WTC11 (cell line): Measurements from ENCODE around the gene HES5. TPM values are rescaled to one million over a fixed set of nuclear protein-coding genes. Genes with fewer than 3 reads are reported as not detected.
"Not testable (repeated sequence)": the region's sequence is repeated elsewhere in the genome, so short reads cannot be mapped to it uniquely, and the experiment has no call there.

Experiments
- ATAC-seq: fragments of 200-7000 bp; cut with Tn5 transposase; 2 replicates; pipeline ENCODE4 v1.10.0; 2021; ENCODE audit warnings: mild to moderate bottlenecking, moderate library complexity
- Bru-seq: library from RNA; stranded (reverse); fragments of 400-500 nt; gene quantifications from one replicate; lab custom pipeline; 2021; lab: Mats Ljungman, UMichigan
- CTCF ChIA-PET: fragments of 300-600 bp; sonication (Branson Sonifier 250); formaldehyde crosslinking; loops from one replicate; lab custom pipeline; 2021; ENCODE audit warnings: antibody characterized with exemption; lab: Charles Lee
- POLR2A ChIA-PET: fragments of 350-600 bp; sonication (Branson Sonifier 250); formaldehyde crosslinking; loops from one replicate; lab custom pipeline; 2021; ENCODE audit warnings: antibody characterized with exemption; lab: Charles Lee
- DNase-seq: peaks from one replicate; pipeline ENCODE4 v3.0.0; 2021; ENCODE audit warnings: low spot score
- H3K27ac Mint-ChIP-seq: 2 replicates; pipeline ENCODE4 v1.8.0; 2021; ENCODE audit warnings: mixed read lengths
- H3K27me3 Mint-ChIP-seq: 2 replicates; pipeline ENCODE4 v1.8.0; 2021; ENCODE audit warnings: low read depth, mild to moderate bottlenecking, moderate library complexity, mixed read lengths
- H3K36me3 Mint-ChIP-seq: 2 replicates; pipeline ENCODE4 v1.8.0; 2021; ENCODE audit warnings: mixed read lengths
- H3K4me1 Mint-ChIP-seq: 2 replicates; pipeline ENCODE4 v1.8.0; 2022; ENCODE audit warnings: mixed read lengths
- H3K4me3 Mint-ChIP-seq: 2 replicates; pipeline ENCODE4 v1.8.0; 2021; ENCODE audit warnings: mild to moderate bottlenecking, moderate library complexity, mixed read lengths
- H3K9me3 Mint-ChIP-seq: 2 replicates; pipeline ENCODE4 v1.8.0; 2021; ENCODE audit warnings: mixed read lengths
- AFF4 ChIP-seq: sonication (generic); formaldehyde crosslinking; IDR thresholded peaks from 2 replicates; pipeline ENCODE4 v1.8.1; 2023; ENCODE audit warnings: mild to moderate bottlenecking, missing genetic modification reagents, borderline replicate concordance
- AR ChIP-seq: fragments of 250-450 bp; sonication (Bioruptor Pico); IDR thresholded peaks from 2 replicates; pipeline ENCODE4 v1.9.0; 2021; ENCODE audit warnings: mild to moderate bottlenecking
- CREM ChIP-seq: sonication (generic); formaldehyde crosslinking; IDR thresholded peaks from 2 replicates; pipeline ENCODE4 v1.8.1; 2022; ENCODE audit warnings: mild to moderate bottlenecking, missing genetic modification reagents, moderate library complexity
- E2F5 ChIP-seq: sonication (generic); formaldehyde crosslinking; IDR thresholded peaks from 2 replicates; pipeline ENCODE4 v1.8.1; 2022; ENCODE audit warnings: mild to moderate bottlenecking, moderate library complexity, missing genetic modification reagents
- FOXP1 ChIP-seq: sonication (generic); formaldehyde crosslinking; IDR thresholded peaks from 2 replicates; pipeline ENCODE4 v1.8.0; 2022; ENCODE audit warnings: missing genetic modification reagents, mild to moderate bottlenecking, moderate library complexity, borderline replicate concordance
- GTF2I ChIP-seq: fragments of 250-450 bp; sonication (Bioruptor Pico); conservative IDR thresholded peaks from 2 replicates; pipeline ENCODE4 v1.4.0; 2021; ENCODE audit warnings: mild to moderate bottlenecking
- HMGA2 ChIP-seq: fragments of 250-450 bp; sonication (Bioruptor Pico); IDR thresholded peaks from 2 replicates; pipeline ENCODE4 v1.4.0; 2021; ENCODE audit warnings: mild to moderate bottlenecking, moderate library complexity
- IRF2 ChIP-seq: sonication (generic); formaldehyde crosslinking; IDR thresholded peaks from 2 replicates; pipeline ENCODE4 v1.8.0; 2022; ENCODE audit warnings: low read depth, missing genetic modification reagents, borderline replicate concordance
- JAZF1 ChIP-seq: fragments of 250-450 bp; sonication (Bioruptor Pico); IDR thresholded peaks from 2 replicates; pipeline ENCODE4 v1.9.0; 2021; ENCODE audit warnings: moderate library complexity, mild to moderate bottlenecking, inconsistent platforms
- MLX ChIP-seq: sonication (generic); formaldehyde crosslinking; IDR thresholded peaks from 2 replicates; pipeline ENCODE4 v1.8.1; 2023; ENCODE audit warnings: mild to moderate bottlenecking, missing genetic modification reagents, moderate library complexity
- MXD4 ChIP-seq: fragments of 250-450 bp; sonication (Bioruptor Pico); IDR thresholded peaks from 2 replicates; pipeline ENCODE4 v1.8.0; 2021; ENCODE audit warnings: mild to moderate bottlenecking, moderate library complexity, borderline replicate concordance
- NR2C2 ChIP-seq: sonication (generic); formaldehyde crosslinking; IDR thresholded peaks from 2 replicates; pipeline ENCODE4 v1.8.0; 2022; ENCODE audit warnings: mild to moderate bottlenecking, missing genetic modification reagents
- PREB ChIP-seq: sonication (generic); formaldehyde crosslinking; IDR thresholded peaks from 2 replicates; pipeline ENCODE4 v1.8.1; 2022; ENCODE audit warnings: mild to moderate bottlenecking, missing genetic modification reagents, moderate library complexity, borderline replicate concordance
- RELA ChIP-seq: sonication (generic); formaldehyde crosslinking; IDR thresholded peaks from 2 replicates; pipeline ENCODE4 v1.8.1; 2022; ENCODE audit warnings: missing genetic modification reagents, mild to moderate bottlenecking, borderline replicate concordance
- SOX15 ChIP-seq: fragments of 250-450 bp; sonication (Bioruptor Pico); IDR thresholded peaks from 2 replicates; pipeline ENCODE4 v1.9.0; 2021; ENCODE audit warnings: mild to moderate bottlenecking
- ZBTB43 ChIP-seq: sonication (generic); formaldehyde crosslinking; IDR thresholded peaks from 2 replicates; pipeline ENCODE4 v1.8.1; 2023; ENCODE audit warnings: mild to moderate bottlenecking, missing genetic modification reagents
- ZMAT4 ChIP-seq: fragments of 250-450 bp; sonication (Bioruptor Pico); IDR thresholded peaks from 2 replicates; pipeline ENCODE4 v1.9.0; 2021; ENCODE audit warnings: mild to moderate bottlenecking
- long read RNA-seq, 3 experiments: library from RNA in 1 of 3; library from capped mRNA in 1 of 3; library from polyadenylated mRNA in 1 of 3; unstranded in 2 of 3; stranded (forward) in 1 of 3; transcript quantifications; one replicate each; pipeline ENCODE4 v2.0.0, GENCODE V29; 2021
- total RNA-seq: library from RNA; stranded (reverse); gene quantifications from 3 replicates; pipeline ENCODE4 v1.2.3, GENCODE V29; 2021

HES5 gene
- total RNA-seq: 0.21 to 0.23 TPM in 2 of 3 replicates, not detected in the other
- percentile 26 among the genes with signal in this experiment for Bru-seq, nascent RNA
- long read RNA-seq, experiment 1: 0 reads
- long read RNA-seq, experiment 2: 0 reads
- long read RNA-seq, experiment 3: 0 reads

GRCh38 chr1:2529784-2530512 is at the start of gene HES5:
Gene HES5, minus strand, starts transcription at chr1:2530263. Its CDS starts 99 bp downstream, at chr1:2530164.
- POLR2A ChIA-PET: no interaction called here
- Mint-ChIP-seq H3K9me3 (no peaks in the 10 kb centered on the region), H3K27me3 (peaks cover 77% of the 10 kb centered on the region), H3K4me3 (peak within 1 kb of the TSS; percentile 48), H3K4me1 (peaks cover 19% of the 10 kb centered on the region), H3K27ac (no peak within 1 kb of the TSS), H3K36me3 (no peaks in the 10 kb centered on the region)
- CTCF ChIA-PET: interaction anchor here (0.5 to 2.1 kb wide), 7 partner anchors 16 to 119 kb away, joined by 3 to 14 read pairs (median 4); partner anchors contain the start of gene PEX10
- DNase-seq (peak; percentile 69), ATAC-seq (no peak; the same call in 1 of the 2 replicates)
- no peak for TF ChIP-seq ZBTB43
- TF ChIP-seq ZMAT4 (CRISPR knock-in tag): no peak
- TF ChIP-seq SOX15: no peak
- TF ChIP-seq HMGA2 (CRISPR knock-in tag): no peak
- TF ChIP-seq RELA (CRISPR knock-in tag): no peak
- no peak for TF ChIP-seq IRF2 (CRISPR knock-in tag)
- no peak for TF ChIP-seq JAZF1 (CRISPR knock-in tag)
- no peak for TF ChIP-seq AFF4
- no peak for TF ChIP-seq PREB (CRISPR knock-in tag)
- no peak for TF ChIP-seq AR (CRISPR knock-in tag)
- TF ChIP-seq CREM: no peak
- TF ChIP-seq, all 79 proteins: peak for 0

GRCh38 chr1:2578758-2579118 is 48.7 kb upstream of the HES5 start:
- no peak for DNase-seq
- no peak for TF ChIP-seq E2F5 (CRISPR knock-in tag)
- no peak for TF ChIP-seq NR2C2 (CRISPR knock-in tag)
- no peak for TF ChIP-seq MLX (CRISPR knock-in tag)
- no peak for TF ChIP-seq GTF2I (CRISPR knock-in tag)
- TF ChIP-seq MXD4 (CRISPR knock-in tag): no peak
- TF ChIP-seq FOXP1: no peak
- H3K4me1 Mint-ChIP-seq: peaks cover 14% of the 10 kb centered on the region
- peaks cover 4% of the 10 kb centered on the region; the same call in 1 of the 2 replicates for H3K36me3 Mint-ChIP-seq
- peaks cover 6% of the 10 kb centered on the region for H3K9me3 Mint-ChIP-seq
- H3K4me3 Mint-ChIP-seq: no peak overlapping the region
- peaks cover under 1% of the 10 kb centered on the region; the same call in 1 of the 2 replicates for H3K27me3 Mint-ChIP-seq
- CTCF ChIA-PET: interaction anchor here (1.3 kb wide), 2 partner anchors 31 to 135 kb away, joined by 5 to 6 read pairs; no protein-coding TSS in a partner anchor
- POLR2A ChIA-PET: interaction anchor here (1.5 kb wide), 1 partner anchor 33 kb away, joined by 4 read pairs; no protein-coding TSS in a partner anchor
- no peak for ATAC-seq
- peak overlapping the region; percentile 55; the same call in 1 of the 2 replicates for H3K27ac Mint-ChIP-seq

- H3K4me1 Mint-ChIP-seq, ATAC-seq, DNase-seq, H3K27ac Mint-ChIP-seq, H3K4me3 Mint-ChIP-seq: not testable (repeated sequence)
- H3K27me3 Mint-ChIP-seq: peaks cover 10% of the 10 kb centered on the region; the same call in 1 of the 2 replicates
- peaks cover 13% of the 10 kb centered on the region; the same call in 1 of the 2 replicates for H3K36me3 Mint-ChIP-seq
- CTCF ChIA-PET: interaction anchor here (0.6 to 1.3 kb wide), 4 partner anchors 16 to 134 kb away, joined by 3 to 6 read pairs (median 4); no protein-coding TSS in a partner anchor
- POLR2A ChIA-PET: interaction anchor here (0.7 to 1.5 kb wide), 2 partner anchors 9 to 32 kb away, joined by 3 to 4 read pairs; partner anchors contain the start of gene PRXL2B
- peaks cover 17% of the 10 kb centered on the region for H3K9me3 Mint-ChIP-seq
Observed at GRCh38 chr1:2577565-2578075, 47.6 kb upstream of the HES5 start.
